ENCODE data around the gene VTI1A.

DNA sequence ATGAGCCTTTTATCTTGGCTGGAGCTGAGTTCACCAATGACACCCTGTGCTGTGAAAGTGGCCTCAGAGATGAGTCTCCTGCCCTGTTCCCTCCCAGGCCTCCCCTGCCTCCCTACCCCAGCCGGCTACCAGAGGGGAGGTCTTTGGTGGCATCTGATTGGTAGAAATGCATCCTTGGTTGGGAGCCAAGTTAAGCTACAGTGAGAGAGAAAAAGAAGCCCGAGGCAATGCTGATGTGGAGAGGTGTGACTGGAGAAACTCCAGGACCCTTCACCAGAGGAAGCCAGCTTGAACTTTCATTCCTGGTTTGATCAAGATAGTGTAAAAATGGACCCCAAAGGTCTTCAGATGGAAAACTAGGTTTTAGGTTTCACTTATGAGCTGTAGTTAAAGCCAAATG is 311.9 kb downstream of the VTI1A start:
- TF ChIP-seq, protein P1, sequence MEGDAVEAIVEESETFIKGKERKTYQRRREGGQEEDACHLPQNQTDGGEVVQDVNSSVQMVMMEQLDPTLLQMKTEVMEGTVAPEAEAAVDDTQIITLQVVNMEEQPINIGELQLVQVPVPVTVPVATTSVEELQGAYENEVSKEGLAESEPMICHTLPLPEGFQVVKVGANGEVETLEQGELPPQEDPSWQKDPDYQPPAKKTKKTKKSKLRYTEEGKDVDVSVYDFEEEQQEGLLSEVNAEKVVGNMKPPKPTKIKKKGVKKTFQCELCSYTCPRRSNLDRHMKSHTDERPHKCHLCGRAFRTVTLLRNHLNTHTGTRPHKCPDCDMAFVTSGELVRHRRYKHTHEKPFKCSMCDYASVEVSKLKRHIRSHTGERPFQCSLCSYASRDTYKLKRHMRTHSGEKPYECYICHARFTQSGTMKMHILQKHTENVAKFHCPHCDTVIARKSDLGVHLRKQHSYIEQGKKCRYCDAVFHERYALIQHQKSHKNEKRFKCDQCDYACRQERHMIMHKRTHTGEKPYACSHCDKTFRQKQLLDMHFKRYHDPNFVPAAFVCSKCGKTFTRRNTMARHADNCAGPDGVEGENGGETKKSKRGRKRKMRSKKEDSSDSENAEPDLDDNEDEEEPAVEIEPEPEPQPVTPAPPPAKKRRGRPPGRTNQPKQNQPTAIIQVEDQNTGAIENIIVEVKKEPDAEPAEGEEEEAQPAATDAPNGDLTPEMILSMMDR (IDR thresholded peaks at IDR 0.05), result no peak
- TF ChIP-seq POLR2A (IDR thresholded peaks at IDR 0.05), result no peak

Data from thyroid gland (tissue), 4 donors.